Activated naive CD4-positive, alpha-beta T cell treated with anti-CD3 and anti-CD28 coated beads for 36 hours (primary cell): ENCODE results near the gene VSTM1. TPM values are rescaled to one million over a fixed set of nuclear protein-coding genes. Genes with fewer than 3 reads are reported as not detected.
"Not testable (repeated sequence)": the region's sequence is repeated elsewhere in the genome, so short reads cannot be mapped to it uniquely, and the experiment has no call there.

Source experiments
- CTCF ChIA-PET: fragments of 350-600 bp; sonication (Branson Sonifier 250); formaldehyde crosslinking; loops from one replicate; lab custom pipeline; 2021; ENCODE audit warnings: antibody characterized with exemption; lab: Charles Lee
- DNase-seq: peaks from one replicate; pipeline ENCODE4 v3.0.0-alpha.2; 2020
- H3K27ac Mint-ChIP-seq: one replicate; pipeline ENCODE4 v1.8.0; 2021; ENCODE audit warnings: mild to moderate bottlenecking, mixed read lengths
- H3K27me3 Mint-ChIP-seq: one replicate; pipeline ENCODE4 v1.8.0; 2021; ENCODE audit warnings: low read depth, mixed read lengths
- H3K36me3 Mint-ChIP-seq: one replicate; pipeline ENCODE4 v1.8.0; 2021; ENCODE audit warnings: low read depth, mixed read lengths
- H3K4me1 Mint-ChIP-seq: one replicate; pipeline ENCODE4 v1.8.0; 2021; ENCODE audit warnings: low read depth, mixed read lengths
- H3K4me3 Mint-ChIP-seq: one replicate; pipeline ENCODE4 v1.8.0; 2021; ENCODE audit warnings: mild to moderate bottlenecking, moderate library complexity, mixed read lengths
- H3K9me3 Mint-ChIP-seq: one replicate; pipeline ENCODE4 v1.8.0; 2021; ENCODE audit warnings: mixed read lengths
- intact Hi-C: fragments of 100-400 bp; cut with micrococcal nuclease; formaldehyde crosslinking; loops from one replicate; pipeline ENCODE4 v1.15.1; 2023
- total RNA-seq, 2 experiments: library from RNA; stranded (reverse); gene quantifications; one replicate each; pipeline ENCODE4 v1.2.3, GENCODE V29; 2021

Gene VSTM1
- total RNA-seq, 2 experiments from 2014 or later = not detected

GRCh38 chr19:54096617-54097106 is 33.0 kb upstream of the VSTM1 start:
- H3K4me3 Mint-ChIP-seq = peak overlapping the region; percentile 36
- H3K4me1 Mint-ChIP-seq = peaks cover 10% of the 10 kb centered on the region
- H3K27me3 Mint-ChIP-seq = peaks cover 11% of the 10 kb centered on the region
- H3K36me3 Mint-ChIP-seq = no peaks in the 10 kb centered on the region
- intact Hi-C loops = no loop called here
- CTCF ChIA-PET = interaction anchor here (0.5 kb wide), 1 partner anchor 14 kb away, joined by 4 read pairs; no protein-coding TSS in a partner anchor
- H3K9me3 Mint-ChIP-seq = no peaks in the 10 kb centered on the region
- peak overlapping the region; percentile 2 for H3K27ac Mint-ChIP-seq
- DNase-seq = no peak

GRCh38 chr19:54095859-54096616 is 32.3 kb upstream of the VSTM1 start:
- H3K27ac Mint-ChIP-seq, H3K36me3 Mint-ChIP-seq, H3K4me1 Mint-ChIP-seq, H3K9me3 Mint-ChIP-seq, intact Hi-C loops: not testable (repeated sequence)
- DNase-seq = peak; percentile 56
- H3K4me3 Mint-ChIP-seq = peak overlapping the region; percentile 64
- peaks cover 11% of the 10 kb centered on the region for H3K27me3 Mint-ChIP-seq
- CTCF ChIA-PET = interaction anchor here (1.0 kb wide), 1 partner anchor 14 kb away, joined by 3 read pairs; no protein-coding TSS in a partner anchor

GRCh38 chr19:54095136-54095858 is 31.6 kb upstream of the VSTM1 start:
- intact Hi-C loops = no loop called here
- CTCF ChIA-PET = interaction anchor here (0.8 to 1.0 kb wide), 2 partner anchors 13 to 303 kb away, joined by 3 read pairs; no protein-coding TSS in a partner anchor
- no peaks in the 10 kb centered on the region for H3K9me3 Mint-ChIP-seq
- no peak for DNase-seq
- peaks cover 10% of the 10 kb centered on the region for H3K4me1 Mint-ChIP-seq
- H3K4me3 Mint-ChIP-seq = peak overlapping the region; percentile 21
- H3K27me3 Mint-ChIP-seq = peaks cover 11% of the 10 kb centered on the region
- no peak overlapping the region for H3K27ac Mint-ChIP-seq
- H3K36me3 Mint-ChIP-seq = no peaks in the 10 kb centered on the region

- Mint-ChIP-seq H3K36me3 (no peaks in the 10 kb centered on the region), H3K27ac (no peak overlapping the region), H3K4me3 (no peak overlapping the region), H3K27me3 (peaks cover 11% of the 10 kb centered on the region), H3K4me1 (peaks cover 10% of the 10 kb centered on the region), H3K9me3 (no peaks in the 10 kb centered on the region)
- no peak for DNase-seq
- CTCF ChIA-PET = interaction anchor here (0.7 to 0.8 kb wide), 2 partner anchors 302 to 352 kb away, joined by 3 to 4 read pairs; no protein-coding TSS in a partner anchor
- intact Hi-C loops = no loop called here
Observed at GRCh38 chr19:54094426-54095000, 30.8 kb upstream of the VSTM1 start.

GRCh38 chr19:54084410-54084809 is 20.7 kb upstream of the VSTM1 start:
- Mint-ChIP-seq H3K36me3 (peaks cover 1% of the 10 kb centered on the region), H3K9me3 (peaks cover 6% of the 10 kb centered on the region), H3K27ac (no peak overlapping the region), H3K27me3 (peaks cover 1% of the 10 kb centered on the region), H3K4me1 (no peaks in the 10 kb centered on the region), H3K4me3 (no peak overlapping the region)
- intact Hi-C loops = no loop called here
- CTCF ChIA-PET = no interaction called here
- DNase-seq = no peak

- H3K4me3 Mint-ChIP-seq = no peak within 1 kb of the TSS
- peaks cover 1% of the 10 kb centered on the region for H3K36me3 Mint-ChIP-seq
- peaks cover 1% of the 10 kb centered on the region for H3K27me3 Mint-ChIP-seq
- DNase-seq = no peak
- H3K27ac Mint-ChIP-seq = no peak within 1 kb of the TSS
- intact Hi-C loops = no loop called here
- CTCF ChIA-PET = no interaction called here
- peaks cover 6% of the 10 kb centered on the region for H3K9me3 Mint-ChIP-seq
- H3K4me1 Mint-ChIP-seq = no peaks in the 10 kb centered on the region
Observed at GRCh38 chr19:54081032-54081431, 17.3 kb upstream of the VSTM1 start, which contains the start of gene TARM1. Gene TARM1 (minus strand): TSS chr19:54081365. CDS start chr19:54081340, 25 bp downstream.

GRCh38 chr19:54077334-54077733 is 13.6 kb upstream of the VSTM1 start:
- DNase-seq = no peak
- intact Hi-C loops = no loop called here
- CTCF ChIA-PET = no interaction called here
- Mint-ChIP-seq H3K27me3 (no peaks in the 10 kb centered on the region), H3K36me3 (peaks cover 1% of the 10 kb centered on the region), H3K4me1 (no peaks in the 10 kb centered on the region), H3K27ac (no peak overlapping the region), H3K4me3 (no peak overlapping the region), H3K9me3 (peaks cover 3% of the 10 kb centered on the region)

- Mint-ChIP-seq H3K9me3 (no peaks in the 10 kb centered on the region), H3K27me3 (peaks cover 3% of the 10 kb centered on the region), H3K27ac (no peak overlapping the region), H3K4me3 (no peak overlapping the region), H3K4me1 (no peaks in the 10 kb centered on the region), H3K36me3 (peaks cover 1% of the 10 kb centered on the region)
- no peak for DNase-seq
- intact Hi-C loops = no loop called here
- CTCF ChIA-PET = no interaction called here
Observed at GRCh38 chr19:54074851-54075250, 11.2 kb upstream of the VSTM1 start.

- no peaks in the 10 kb centered on the region for H3K4me1 Mint-ChIP-seq
- H3K4me3 Mint-ChIP-seq = no peak overlapping the region
- DNase-seq = no peak
- CTCF ChIA-PET = no interaction called here
- peaks cover 3% of the 10 kb centered on the region for H3K27me3 Mint-ChIP-seq
- no peaks in the 10 kb centered on the region for H3K9me3 Mint-ChIP-seq
- no peaks in the 10 kb centered on the region for H3K36me3 Mint-ChIP-seq
- intact Hi-C loops = no loop called here
- no peak overlapping the region for H3K27ac Mint-ChIP-seq
Observed at GRCh38 chr19:54073829-54074228, 10.1 kb upstream of the VSTM1 start.

- no peaks in the 10 kb centered on the region for H3K9me3 Mint-ChIP-seq
- H3K4me3 Mint-ChIP-seq = no peak overlapping the region
- no peaks in the 10 kb centered on the region for H3K36me3 Mint-ChIP-seq
- peaks cover 7% of the 10 kb centered on the region for H3K27me3 Mint-ChIP-seq
- H3K4me1 Mint-ChIP-seq = no peaks in the 10 kb centered on the region
- intact Hi-C loops = no loop called here
- no peak overlapping the region for H3K27ac Mint-ChIP-seq
- DNase-seq = no peak
- CTCF ChIA-PET = no interaction called here
Observed at GRCh38 chr19:54069470-54069869, 5.8 kb upstream of the VSTM1 start.

GRCh38 chr19:54062643-54063042 is 1.1 kb downstream of the VSTM1 start:
- CTCF ChIA-PET = interaction anchor here (0.6 kb wide), 1 partner anchor 287 kb away, joined by 8 read pairs; no protein-coding TSS in a partner anchor
- H3K4me1 Mint-ChIP-seq = no peaks in the 10 kb centered on the region
- no peaks in the 10 kb centered on the region for H3K36me3 Mint-ChIP-seq
- intact Hi-C loops = no loop called here
- no peak for DNase-seq
- no peaks in the 10 kb centered on the region for H3K9me3 Mint-ChIP-seq
- H3K27ac Mint-ChIP-seq = no peak overlapping the region
- no peak overlapping the region for H3K4me3 Mint-ChIP-seq
- H3K27me3 Mint-ChIP-seq = peaks cover 11% of the 10 kb centered on the region

GRCh38 chr19:54047616-54048015 is 16.1 kb downstream of the VSTM1 start:
- intact Hi-C loops = no loop called here
- Mint-ChIP-seq H3K9me3 (no peaks in the 10 kb centered on the region), H3K27me3 (peaks cover 15% of the 10 kb centered on the region), H3K27ac (no peak overlapping the region), H3K4me3 (no peak overlapping the region), H3K36me3 (no peaks in the 10 kb centered on the region), H3K4me1 (no peaks in the 10 kb centered on the region)
- CTCF ChIA-PET = no interaction called here
- no peak for DNase-seq
